Retina (tissue), 1 donor: ENCODE measurements around the gene R3HDML.
"Not testable (repeated sequence)": the region's sequence is repeated elsewhere in the genome, so short reads cannot be mapped to it uniquely, and the experiment has no call there.

ENCODE experiments used
- DNase-seq: peaks from one replicate; pipeline ENCODE4 v3.0.0-alpha.2; 2016

Gene R3HDML

DNA sequence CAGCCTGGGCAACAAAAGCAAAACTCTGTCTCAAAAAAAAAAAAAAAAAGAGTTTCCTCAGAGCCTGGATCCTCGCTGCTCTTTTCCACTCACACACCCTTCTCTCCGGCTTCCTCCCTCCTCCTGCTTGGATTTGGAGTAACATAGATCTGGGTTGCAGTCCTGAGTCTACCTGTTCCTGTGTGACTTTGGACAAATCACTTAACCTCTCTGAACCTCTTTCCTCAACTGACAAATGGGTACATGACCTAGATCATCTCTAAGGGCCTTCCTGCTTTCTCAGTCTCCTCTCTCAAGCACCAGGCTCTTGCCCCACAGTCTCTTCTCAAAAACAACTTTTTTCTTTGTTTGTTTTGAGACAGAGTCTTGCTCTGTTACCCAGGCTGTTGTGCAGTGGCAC is 5.6 kb upstream of the R3HDML start:
- DNase-seq = no peak

GRCh38 chr20:44334306-44334705 is 2.5 kb upstream of the R3HDML start:
- DNase-seq = no peak

GRCh38 chr20:44334709-44335108 is 2.1 kb upstream of the R3HDML start:
- DNase-seq = no peak

GRCh38 chr20:44335675-44336074 is 1.2 kb upstream of the R3HDML start:
- DNase-seq = no peak

- DNase-seq = peak; percentile 14
Observed at GRCh38 chr20:44336086-44336485, 757 bp upstream of the R3HDML start.

DNA sequence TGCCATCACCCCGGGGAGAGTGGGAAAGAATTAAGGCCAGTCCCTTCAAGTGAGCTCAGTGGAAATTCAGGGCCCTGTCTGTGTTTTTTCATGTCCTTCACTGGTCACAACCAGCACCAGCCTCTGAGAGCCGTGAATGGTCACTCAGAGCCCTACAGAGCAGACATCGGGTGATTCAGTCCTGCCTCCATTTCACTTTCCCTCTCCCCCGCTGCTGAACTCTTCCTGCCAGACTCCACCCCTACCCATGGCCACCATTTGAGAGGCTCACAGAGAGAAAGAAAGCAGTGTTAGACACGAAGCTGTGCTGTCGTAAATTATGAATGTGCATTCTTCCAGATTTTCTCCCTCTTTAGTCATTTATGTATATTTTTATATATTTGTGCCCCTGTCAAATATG is 5.4 kb downstream of the R3HDML start:
- DNase-seq = no peak

GRCh38 chr20:44343162-44343675 is 6.4 kb downstream of the R3HDML start:
- no peak for DNase-seq

- DNase-seq = no peak
Observed at GRCh38 chr20:44344723-44345122, 7.9 kb downstream of the R3HDML start.

DNA sequence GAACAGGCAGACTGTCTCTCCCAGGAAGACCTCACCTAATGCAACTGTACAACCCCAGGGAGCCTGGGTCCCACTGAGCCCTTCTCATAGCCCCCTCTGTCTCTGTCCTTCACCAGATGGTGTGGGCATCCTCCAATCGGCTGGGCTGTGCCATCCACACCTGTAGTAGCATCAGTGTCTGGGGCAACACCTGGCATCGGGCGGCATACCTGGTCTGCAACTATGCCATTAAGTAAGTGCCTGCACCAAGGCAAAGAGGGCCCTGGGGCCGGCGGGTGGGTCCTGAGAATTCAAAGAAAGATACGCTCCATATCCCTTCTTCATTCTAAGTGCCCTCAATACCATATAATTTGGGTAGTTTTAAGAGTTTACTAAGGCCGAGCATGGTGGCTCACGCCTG is 8.3 kb downstream of the R3HDML start:
- DNase-seq = no peak

- not testable (repeated sequence) for DNase-seq
Observed at GRCh38 chr20:44345941-44346340, 9.1 kb downstream of the R3HDML start.

DNA sequence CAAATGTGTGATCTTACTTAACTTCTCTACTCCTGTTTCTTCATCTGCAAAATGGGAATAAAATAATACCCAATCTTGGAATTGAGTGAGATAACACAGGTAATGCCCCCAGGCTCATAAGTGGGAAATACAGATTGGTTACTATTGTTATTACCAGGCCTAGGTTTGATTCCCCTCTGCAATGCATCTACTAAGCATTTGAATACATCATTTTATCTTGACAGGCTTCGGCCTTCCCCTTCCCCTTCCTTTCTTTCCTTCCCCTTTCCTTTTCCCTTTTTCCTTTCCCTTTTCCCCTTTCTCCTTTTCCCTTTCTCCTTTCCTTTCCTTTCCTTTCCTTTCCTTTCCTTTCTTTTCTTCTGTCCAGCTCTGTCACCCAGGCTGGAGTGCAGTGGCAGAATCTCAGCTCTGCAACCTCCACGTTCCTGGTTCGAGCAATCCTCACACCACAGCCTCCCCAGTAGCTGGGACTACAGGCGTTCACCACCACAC is 11.4 kb downstream of the R3HDML start:
- no peak for DNase-seq

DNA sequence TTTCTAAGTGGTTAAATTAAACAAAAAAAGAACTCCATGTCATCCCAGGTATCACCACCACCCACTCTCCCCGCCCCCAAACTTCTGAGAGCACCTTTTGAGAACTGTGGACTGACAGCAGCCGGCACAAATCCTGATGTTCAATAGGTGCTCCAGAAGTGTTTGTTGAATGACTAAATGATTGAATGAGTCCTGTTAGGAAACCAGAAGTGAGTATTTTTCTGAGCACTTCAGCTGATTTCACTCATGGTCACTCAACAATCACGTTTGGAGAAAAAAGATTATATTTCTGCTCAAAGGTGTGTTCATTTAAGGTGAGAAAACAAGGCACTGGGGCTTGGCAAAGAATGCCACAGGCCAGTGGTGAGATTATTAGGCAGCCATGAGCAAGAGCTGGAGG is 12.5 kb downstream of the R3HDML start:
- DNase-seq = no peak

DNA sequence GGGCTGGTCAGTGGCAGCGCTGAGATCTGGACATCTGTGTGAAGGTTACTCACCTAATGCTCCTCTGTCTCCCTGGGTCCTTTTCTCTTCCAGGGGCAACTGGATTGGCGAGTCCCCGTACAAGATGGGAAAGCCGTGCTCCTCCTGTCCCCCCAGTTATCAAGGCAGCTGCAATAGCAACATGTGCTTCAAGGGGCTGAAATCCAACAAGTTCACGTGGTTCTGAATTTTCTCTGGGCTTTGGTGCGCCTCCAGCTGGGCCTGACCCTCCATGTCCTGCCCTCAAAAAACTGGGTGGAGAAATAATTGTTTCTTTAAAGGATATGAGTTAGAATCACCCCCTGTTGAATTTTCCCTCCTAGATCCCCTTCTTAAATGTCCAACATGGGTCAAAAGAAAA is 13.7 kb downstream of the R3HDML start:
- no peak for DNase-seq

- no peak for DNase-seq
Observed at GRCh38 chr20:44354979-44355497, 18.2 kb downstream of the R3HDML start.

GRCh38 chr20:44355498-44356352 is 18.9 kb downstream of the R3HDML start, which contains the start of gene HNF4A:
TSS of gene HNF4A (plus strand) at chr20:44355699. CDS start at chr20:44355805, 106 bp downstream.
- no peak for DNase-seq

DNA sequence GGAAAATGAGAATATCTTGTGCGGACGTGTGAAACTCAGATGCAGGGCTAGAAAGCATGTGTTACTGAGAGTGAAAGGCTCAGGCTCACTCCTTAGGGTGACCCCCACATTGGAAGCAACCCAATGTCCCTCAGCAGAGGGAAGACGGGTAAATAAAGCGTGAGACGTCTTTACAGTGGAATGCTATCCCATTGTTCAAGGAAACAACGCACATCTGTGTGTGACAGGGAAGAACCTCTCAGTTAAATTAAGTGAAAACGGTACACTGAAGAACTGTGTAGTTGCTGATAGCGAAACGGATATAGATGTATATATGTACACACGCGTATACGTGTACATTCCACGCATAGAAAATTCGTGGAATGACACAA is 19.5 kb downstream of the R3HDML start:
- DNase-seq = no peak

GRCh38 chr20:44357020-44357419 is 20.2 kb downstream of the R3HDML start:
- DNase-seq = no peak

- DNase-seq = no peak
Observed at GRCh38 chr20:44357555-44358125, 20.8 kb downstream of the R3HDML start.

DNA sequence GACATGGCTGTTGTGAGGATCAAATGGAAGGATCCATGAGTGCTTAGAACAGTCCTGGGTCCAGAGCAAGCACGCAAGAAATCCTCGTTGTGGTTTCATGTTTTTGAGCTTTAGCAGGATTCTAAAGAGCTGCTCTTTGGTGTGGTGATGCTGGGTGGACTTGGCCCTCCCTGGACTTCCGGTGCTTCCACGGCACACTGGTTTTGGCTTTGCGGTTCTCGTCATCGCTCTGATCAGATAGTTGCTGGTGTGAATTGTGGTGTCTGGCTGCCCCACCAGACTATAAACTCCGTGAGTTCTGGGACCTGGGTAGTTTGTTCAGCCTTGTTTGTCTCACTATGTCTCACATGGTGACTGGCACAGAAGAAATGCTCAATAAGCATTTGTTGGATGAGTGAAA is 21.9 kb downstream of the R3HDML start:
- no peak for DNase-seq

GRCh38 chr20:44360221-44360620 is 23.4 kb downstream of the R3HDML start:
- no peak for DNase-seq

- DNase-seq = no peak
Observed at GRCh38 chr20:44361021-44361420, 24.2 kb downstream of the R3HDML start.

- no peak for DNase-seq
Observed at GRCh38 chr20:44362466-44362940, 25.7 kb downstream of the R3HDML start.

DNA sequence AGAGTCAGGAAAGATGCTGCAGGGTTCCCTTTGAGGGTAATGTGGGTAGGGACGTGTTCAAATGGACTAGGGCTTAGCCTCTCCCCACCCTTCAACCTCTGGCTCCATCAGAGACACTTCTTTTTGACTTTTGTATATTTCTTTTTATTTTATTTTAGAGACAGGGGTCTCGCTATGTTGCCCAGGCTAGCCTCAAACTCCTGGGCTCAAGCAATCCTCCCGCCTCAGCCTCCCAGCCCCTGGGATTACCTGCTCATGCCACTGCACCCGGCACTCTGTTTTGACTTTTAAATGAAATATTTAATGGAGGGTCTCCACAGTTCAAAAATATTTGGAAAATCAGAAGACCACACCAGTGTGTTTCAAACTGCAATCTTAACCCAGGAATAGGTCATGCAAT is 27.2 kb downstream of the R3HDML start:
- DNase-seq = no peak

- DNase-seq = no peak
Observed at GRCh38 chr20:44364780-44365179, 27.9 kb downstream of the R3HDML start.
